GM18511 (cell line): ENCODE measurements around the gene EXOSC3.
"Not testable (repeated sequence)": the region's sequence is repeated elsewhere in the genome, so short reads cannot be mapped to it uniquely, and the experiment has no call there.

Experiments
- ATAC-seq: cut with Tn5 transposase; IDR thresholded peaks from one replicate; pipeline ENCODE4 v1.9.1; 2021; ENCODE audit warnings: mild to moderate bottlenecking, moderate library complexity; ENCODE audit not compliant: unreplicated experiment

The EXOSC3 gene

GRCh38 chr9:37784616-37785483 is at the start of gene EXOSC3:
EXOSC3 (minus strand) TSS chr9:37785064; CDS start chr9:37785044, 20 bp downstream.
- ATAC-seq: peak; percentile 95

DNA sequence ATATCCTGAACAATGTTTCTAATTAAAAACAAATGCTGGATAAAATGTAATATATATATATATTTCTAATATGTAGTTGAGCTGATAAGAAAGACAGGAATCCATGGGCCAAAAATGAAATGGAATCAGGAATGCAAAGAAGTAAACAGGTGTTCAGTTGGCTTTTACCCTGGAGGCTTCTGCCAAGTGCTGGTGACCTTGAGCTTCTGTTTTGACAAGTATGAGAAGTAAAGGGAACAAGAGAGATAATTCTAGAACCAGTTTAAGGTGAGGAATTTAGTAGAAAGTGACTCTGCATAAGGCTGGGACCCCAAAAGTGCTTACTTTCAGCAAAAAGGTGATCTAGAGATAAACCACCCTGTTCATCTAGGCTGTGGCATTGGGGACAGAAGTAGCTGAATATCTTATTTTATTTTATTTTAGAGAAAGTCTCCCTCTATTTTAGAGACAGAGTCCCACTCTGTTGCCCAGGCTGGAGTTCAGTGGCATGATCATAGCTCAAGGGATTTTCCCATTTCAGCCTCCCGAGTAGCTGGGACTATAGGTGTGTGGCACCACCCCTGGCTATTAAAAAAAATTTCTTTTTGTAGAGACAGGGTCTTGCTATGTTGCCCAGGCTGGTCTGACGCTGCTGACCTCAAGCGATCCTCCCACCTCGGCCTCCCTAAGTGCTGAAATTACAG is 42.8 kb upstream of the EXOSC3 start:
- no peak for ATAC-seq

DNA sequence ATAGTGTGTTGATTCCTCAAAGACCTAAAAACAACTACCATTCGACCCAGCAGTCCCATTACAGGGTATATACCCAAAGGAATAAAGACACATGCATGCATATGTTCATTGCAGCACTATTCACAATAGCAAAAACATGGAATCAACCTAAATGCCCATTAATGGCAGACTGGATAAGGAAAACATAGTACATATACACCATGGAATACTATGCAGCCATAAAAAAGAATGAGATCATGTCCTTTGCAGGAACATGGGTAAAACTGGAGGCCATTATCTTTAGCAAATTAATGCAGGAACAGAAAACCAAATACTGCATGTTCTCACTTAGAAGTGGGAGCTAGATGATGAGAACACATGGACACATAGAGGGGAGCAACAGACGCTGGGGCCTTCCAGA is 40.3 kb upstream of the EXOSC3 start:
- not testable (repeated sequence) for ATAC-seq

- peak; percentile 61 for ATAC-seq
These were observed 35.3 kb upstream of the EXOSC3 start for GRCh38 chr9:37820142-37820541.

- ATAC-seq: no peak
These were observed 34.0 kb upstream of the EXOSC3 start for GRCh38 chr9:37818849-37819248.

- no peak for ATAC-seq
These were observed 28.0 kb upstream of the EXOSC3 start for GRCh38 chr9:37812773-37813379.

DNA sequence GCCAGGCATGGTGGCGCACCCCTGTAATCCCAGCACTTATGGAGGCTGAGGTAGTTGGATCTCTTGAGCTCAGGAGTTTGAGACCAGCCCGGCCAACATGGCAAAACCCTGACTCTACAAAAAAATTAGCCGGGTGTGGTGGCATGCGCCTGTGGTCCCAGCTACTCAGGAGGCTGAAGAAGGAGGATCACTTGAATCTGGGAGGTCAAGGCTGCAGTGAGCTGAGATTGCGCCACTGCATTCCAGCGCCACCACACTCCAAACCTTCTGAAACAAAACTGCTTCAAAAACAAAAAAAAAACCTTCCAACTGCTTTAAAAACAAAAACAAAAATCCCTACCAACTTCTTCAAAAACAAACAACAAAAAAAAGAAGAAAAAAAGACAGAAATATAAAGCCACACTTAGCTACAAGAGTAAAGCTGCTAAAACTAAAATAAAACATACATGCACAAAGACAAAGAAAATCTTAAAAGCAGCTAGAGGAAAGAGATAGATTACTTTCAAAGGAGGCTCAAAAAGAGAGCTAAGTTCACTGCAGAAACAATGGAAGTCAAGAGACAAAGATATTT is 27.1 kb upstream of the EXOSC3 start:
- no peak for ATAC-seq

- not testable (repeated sequence) for ATAC-seq
These were observed 24.8 kb upstream of the EXOSC3 start for GRCh38 chr9:37809676-37810075.

DNA sequence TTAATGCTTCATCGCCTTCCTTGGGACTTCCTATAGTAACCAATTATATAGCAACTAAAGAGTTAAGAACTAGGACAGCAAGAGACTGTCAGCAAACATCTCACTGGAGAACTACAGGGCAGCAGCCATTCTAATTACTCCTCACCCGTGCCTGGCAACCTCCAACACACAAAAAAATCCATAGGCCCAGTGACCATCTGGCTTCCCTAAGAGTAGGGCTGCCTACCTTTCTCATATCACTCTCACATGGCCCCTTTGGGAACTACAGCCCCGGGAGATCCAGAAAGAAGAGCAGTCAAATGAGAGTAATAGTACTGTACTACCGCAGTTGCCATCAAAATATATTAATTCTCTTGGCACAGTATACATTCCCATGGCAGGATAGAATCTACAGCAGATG is 21.4 kb upstream of the EXOSC3 start:
- ATAC-seq: no peak

GRCh38 chr9:37801959-37802711 is 17.3 kb upstream of the EXOSC3 start:
- no peak for ATAC-seq

DNA sequence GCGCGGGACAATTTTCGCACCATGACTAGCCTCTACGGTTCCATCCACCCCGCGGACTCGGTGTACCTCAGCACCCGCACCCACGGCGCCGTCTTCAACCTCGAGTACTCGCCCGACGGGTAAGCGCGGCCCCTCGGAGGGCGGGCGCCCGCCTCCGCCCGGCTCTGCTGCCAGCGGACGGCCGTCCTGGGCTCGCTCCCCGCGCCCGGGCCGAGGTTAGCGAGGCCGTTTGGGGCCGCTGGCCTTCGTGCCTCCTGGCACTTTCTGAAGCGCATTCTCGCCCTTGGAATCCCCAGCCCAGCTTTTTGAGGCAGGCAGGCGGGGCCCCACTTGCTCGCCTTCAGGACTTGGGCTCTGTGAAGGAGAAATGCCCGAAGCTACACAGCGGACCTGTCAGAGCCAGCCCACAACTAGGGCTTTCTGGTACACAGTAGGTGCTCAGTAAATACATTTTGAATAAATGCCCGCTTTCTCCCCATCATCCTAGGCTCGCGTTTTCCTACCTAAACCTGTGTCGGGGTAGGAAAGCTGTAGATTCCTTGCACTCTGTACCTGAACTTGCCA is 16.5 kb upstream of the EXOSC3 start:
- ATAC-seq: peak; percentile 45

- ATAC-seq: peak; percentile 85
These were observed 15.9 kb upstream of the EXOSC3 start, which contains the start of gene DCAF10 for GRCh38 chr9:37800631-37801286. DCAF10 (plus strand) TSS chr9:37800797; CDS start chr9:37800867, 70 bp downstream.

- no peak for ATAC-seq
These were observed 13.8 kb upstream of the EXOSC3 start for GRCh38 chr9:37798677-37799076.

- no peak for ATAC-seq
These were observed 11.4 kb upstream of the EXOSC3 start for GRCh38 chr9:37796232-37796631.

DNA sequence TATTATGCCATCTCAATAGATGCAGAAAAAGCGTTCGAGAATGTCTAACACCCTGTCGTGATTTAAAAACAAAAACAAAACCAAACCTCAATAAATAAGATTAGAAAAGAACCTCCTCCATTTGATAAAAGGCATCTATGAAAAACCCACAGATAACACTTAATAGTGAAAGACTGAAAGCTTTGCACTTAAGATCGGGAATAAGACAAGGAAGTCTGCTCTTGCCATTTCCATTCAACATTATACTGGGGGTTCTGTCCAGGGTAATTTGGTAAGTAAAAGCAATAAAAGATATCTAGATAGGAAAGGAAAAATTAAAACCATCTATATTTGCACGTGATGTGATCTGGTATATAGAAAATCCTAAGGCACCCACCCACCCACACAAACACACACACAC is 7.3 kb upstream of the EXOSC3 start:
- ATAC-seq: no peak

DNA sequence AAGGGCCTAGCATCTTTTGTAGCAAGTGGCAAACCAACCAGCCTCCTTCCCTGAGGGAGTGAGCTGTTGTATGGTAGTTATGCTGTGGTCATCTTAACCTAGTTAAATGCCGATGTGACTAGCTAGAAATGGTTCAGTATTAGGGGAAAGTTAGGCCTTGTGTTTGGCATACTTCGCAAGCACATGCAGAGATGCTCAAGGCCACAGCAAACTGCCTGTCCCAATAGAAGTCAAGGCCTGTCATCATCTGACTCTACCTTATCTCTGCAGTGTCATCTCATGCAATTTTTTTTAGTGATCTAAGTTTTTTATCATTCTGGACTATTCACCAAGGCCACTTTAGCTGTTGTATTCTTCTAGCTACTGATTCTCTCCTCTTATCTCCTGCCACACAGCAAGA is 5.2 kb upstream of the EXOSC3 start:
- no peak for ATAC-seq

- ATAC-seq: no peak
These were observed 3.5 kb upstream of the EXOSC3 start for GRCh38 chr9:37788332-37788731.

GRCh38 chr9:37787059-37787458 is 2.2 kb upstream of the EXOSC3 start:
- ATAC-seq: no peak

DNA sequence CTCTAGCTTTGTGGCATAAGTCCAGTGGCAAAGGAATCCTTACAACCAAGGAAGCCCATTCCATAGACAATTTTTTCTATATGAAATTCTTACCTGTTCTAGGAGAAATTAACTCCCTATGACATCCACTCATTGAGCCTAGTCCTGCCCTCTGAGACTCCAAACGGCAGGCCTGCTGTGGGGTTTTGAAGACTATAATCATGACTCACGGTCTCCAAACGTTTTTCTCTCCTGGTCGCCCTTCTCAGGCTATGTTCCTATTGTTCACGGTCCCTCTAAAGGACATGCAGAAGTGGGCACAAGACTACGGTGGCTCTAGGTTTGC is 611 bp downstream of the EXOSC3 start:
- no peak for ATAC-seq

DNA sequence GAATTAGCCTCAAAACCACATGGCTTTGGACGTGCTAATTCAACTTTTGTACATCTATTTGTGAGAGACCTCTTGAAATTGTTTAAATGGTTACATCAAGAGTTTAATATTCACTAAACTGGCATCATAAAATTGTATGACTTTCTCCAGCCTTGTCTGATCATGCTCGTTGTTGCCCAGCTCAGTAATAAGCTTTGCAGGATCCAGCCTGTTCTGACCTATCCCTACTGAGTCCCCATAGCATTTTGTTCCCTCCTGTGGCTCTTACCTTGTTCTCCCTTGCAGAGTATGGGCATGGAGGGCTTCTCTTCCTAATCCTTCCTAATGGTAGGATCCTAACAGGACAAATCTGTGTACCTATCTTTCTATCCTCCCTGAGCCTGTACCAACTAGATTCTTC is 6.3 kb downstream of the EXOSC3 start:
- no peak for ATAC-seq
